WERI-Rb-1 (cell line): ENCODE results near the gene CHST7.

Experiments
- DNase-seq: peaks from one replicate; pipeline ENCODE4 v3.0.0-alpha.2; 2020
- H3K27ac ChIP-seq: fragments of 250-450 bp; sonication (Bioruptor Pico); 2 replicates; pipeline ENCODE4 v1.5.1; 2020; ENCODE audit warnings: mild to moderate bottlenecking, moderate library complexity
- H3K27me3 ChIP-seq: fragments of 250-450 bp; sonication (Bioruptor Pico); 2 replicates; pipeline ENCODE4 v1.5.1; 2021; ENCODE audit warnings: mild to moderate bottlenecking, low read depth, moderate library complexity; ENCODE audit not compliant: insufficient read depth, severe bottlenecking
- H3K36me3 ChIP-seq: fragments of 250-450 bp; sonication (Bioruptor Pico); 2 replicates; pipeline ENCODE4 v1.5.1; 2020; ENCODE audit warnings: mild to moderate bottlenecking, moderate library complexity
- H3K4me3 ChIP-seq: 2 replicates; pipeline ENCODE4 v1.5.1; 2011; ENCODE audit warnings: low read depth, mild to moderate bottlenecking, control low read depth, low read length
- H3K9me3 ChIP-seq: fragments of 250-450 bp; sonication (Bioruptor Pico); 2 replicates; pipeline ENCODE4 v1.5.1; 2021; ENCODE audit warnings: mild to moderate bottlenecking, moderate library complexity; ENCODE audit not compliant: severe bottlenecking
- TF ChIP-seq, protein P1 (sequence below): IDR thresholded peaks from 2 replicates; pipeline ENCODE4 v1.5.1; 2011; ENCODE audit warnings: low read depth, mild to moderate bottlenecking, control low read depth, inconsistent platforms, low read length

CHST7 gene

DNA sequence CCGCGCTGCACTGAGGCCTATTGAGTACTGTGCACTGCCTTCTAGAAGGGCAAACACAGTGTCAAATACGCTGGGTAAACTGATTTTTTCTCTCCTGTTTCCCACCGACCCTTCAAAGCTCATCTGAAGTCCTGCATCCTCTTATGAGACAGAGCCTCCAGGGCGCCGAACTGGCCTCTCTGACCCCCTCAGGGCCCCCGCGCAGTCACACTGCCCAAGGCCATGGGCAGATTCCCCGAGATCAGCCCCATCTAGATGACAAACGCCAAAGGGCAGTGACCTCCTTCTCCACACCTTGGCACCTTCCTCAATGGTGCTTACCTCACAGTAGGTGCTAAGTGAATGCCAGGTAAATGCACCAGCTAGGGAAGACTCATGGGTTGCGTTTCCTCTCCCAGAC is 34.4 kb downstream of the CHST7 start:
- TF ChIP-seq, protein P1, sequence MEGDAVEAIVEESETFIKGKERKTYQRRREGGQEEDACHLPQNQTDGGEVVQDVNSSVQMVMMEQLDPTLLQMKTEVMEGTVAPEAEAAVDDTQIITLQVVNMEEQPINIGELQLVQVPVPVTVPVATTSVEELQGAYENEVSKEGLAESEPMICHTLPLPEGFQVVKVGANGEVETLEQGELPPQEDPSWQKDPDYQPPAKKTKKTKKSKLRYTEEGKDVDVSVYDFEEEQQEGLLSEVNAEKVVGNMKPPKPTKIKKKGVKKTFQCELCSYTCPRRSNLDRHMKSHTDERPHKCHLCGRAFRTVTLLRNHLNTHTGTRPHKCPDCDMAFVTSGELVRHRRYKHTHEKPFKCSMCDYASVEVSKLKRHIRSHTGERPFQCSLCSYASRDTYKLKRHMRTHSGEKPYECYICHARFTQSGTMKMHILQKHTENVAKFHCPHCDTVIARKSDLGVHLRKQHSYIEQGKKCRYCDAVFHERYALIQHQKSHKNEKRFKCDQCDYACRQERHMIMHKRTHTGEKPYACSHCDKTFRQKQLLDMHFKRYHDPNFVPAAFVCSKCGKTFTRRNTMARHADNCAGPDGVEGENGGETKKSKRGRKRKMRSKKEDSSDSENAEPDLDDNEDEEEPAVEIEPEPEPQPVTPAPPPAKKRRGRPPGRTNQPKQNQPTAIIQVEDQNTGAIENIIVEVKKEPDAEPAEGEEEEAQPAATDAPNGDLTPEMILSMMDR: no peak
- H3K27ac ChIP-seq: no peak overlapping the region
- H3K36me3 ChIP-seq: no peaks in the 10 kb centered on the region
- DNase-seq: no peak
- no peak overlapping the region for H3K4me3 ChIP-seq
- no peaks in the 10 kb centered on the region for H3K27me3 ChIP-seq
- H3K9me3 ChIP-seq: no peaks in the 10 kb centered on the region

DNA sequence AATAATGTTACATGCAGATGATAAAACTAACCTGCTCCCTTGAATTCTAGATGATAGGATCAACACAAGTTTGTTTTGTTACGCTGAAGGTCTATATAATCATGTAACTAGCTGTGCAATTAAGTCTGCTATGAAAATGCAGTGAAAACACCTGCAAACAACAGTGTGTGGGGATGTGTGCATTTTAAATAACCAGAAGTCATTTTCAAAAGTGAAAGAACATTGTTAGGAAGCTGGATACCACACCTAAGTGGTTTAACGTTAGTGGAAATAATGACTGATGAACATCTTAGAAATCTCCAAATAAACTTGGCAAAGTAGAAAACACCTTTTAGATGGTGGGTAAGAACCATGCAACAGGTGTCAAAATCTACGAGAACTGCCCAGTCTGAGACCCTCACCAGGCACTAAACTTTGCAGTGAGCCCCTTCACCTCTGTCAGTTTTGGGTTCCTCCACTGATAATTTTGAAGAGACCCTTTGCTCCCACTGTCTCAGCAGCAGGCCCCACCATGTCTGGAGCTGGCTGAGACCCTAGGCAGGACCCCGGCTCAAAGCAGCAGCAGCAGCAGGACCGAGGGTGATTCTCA is 36.6 kb downstream of the CHST7 start:
- Histone ChIP-seq H3K27me3 (peaks cover 3% of the 10 kb centered on the region), H3K36me3 (no peaks in the 10 kb centered on the region), H3K4me3 (no peak overlapping the region), H3K27ac (no peak overlapping the region), H3K9me3 (no peaks in the 10 kb centered on the region)
- DNase-seq: no peak
- TF ChIP-seq, protein P1: no peak

DNA sequence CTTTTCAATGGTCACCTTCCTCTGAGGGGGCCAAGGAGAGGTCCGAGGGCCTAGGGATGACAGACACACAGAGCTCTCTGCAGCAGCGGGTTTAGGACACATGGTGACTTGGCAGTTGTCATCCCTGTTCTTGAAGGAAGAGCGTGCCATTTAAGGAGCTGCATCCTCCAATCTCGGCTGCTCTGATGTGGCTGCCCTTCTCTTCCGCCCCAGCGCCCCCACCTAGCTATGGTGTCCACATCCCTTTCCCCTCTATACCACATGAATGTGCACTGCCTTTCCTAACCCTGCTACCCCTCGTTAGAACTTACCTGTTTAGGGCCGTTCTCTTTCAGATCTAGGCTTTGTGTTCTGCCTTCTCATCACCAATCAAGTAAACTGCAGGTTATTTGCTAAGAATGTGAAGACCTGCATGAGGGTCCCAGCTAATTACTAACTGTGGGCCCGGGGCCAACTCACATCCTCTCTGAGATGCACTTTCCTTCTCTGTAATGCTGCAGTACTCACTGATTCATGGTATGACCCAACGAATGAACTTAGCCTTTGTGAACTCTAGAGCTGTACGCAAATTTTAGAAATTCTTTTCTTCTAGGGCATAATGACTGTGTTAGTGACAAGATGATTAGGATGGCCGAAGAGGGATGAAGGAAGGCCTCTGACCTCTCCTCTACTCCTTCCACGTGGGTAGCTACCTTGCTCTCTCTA is 38.2 kb downstream of the CHST7 start:
- Histone ChIP-seq H3K9me3 (no peaks in the 10 kb centered on the region), H3K36me3 (no peaks in the 10 kb centered on the region), H3K27ac (no peak overlapping the region), H3K27me3 (peaks cover 3% of the 10 kb centered on the region), H3K4me3 (no peak overlapping the region)
- TF ChIP-seq, protein P1: no peak
- no peak for DNase-seq

DNA sequence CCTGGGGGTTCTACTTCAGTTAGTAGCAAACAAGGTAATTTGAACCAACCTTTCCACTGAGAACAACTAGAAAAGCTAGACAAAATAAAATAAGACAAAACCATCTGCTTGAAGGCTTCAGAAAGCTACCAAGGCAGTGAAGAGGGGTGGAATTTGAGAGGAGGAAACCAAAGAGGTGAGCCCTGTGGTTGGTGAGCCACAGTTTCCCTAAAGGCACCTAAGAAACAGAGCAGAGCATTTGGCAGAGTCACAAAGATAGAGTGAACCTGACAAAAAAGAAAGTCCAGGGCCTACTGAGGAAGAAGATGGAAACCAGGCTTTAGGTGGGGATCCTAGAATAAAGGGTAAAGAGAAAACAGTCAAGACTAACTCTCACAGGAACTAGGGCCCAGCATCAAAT is 44.3 kb downstream of the CHST7 start:
- no peak for DNase-seq
- Histone ChIP-seq H3K9me3 (no peaks in the 10 kb centered on the region), H3K27me3 (peaks cover 3% of the 10 kb centered on the region), H3K4me3 (no peak overlapping the region), H3K27ac (no peak overlapping the region), H3K36me3 (no peaks in the 10 kb centered on the region)
- TF ChIP-seq, protein P1: no peak

DNA sequence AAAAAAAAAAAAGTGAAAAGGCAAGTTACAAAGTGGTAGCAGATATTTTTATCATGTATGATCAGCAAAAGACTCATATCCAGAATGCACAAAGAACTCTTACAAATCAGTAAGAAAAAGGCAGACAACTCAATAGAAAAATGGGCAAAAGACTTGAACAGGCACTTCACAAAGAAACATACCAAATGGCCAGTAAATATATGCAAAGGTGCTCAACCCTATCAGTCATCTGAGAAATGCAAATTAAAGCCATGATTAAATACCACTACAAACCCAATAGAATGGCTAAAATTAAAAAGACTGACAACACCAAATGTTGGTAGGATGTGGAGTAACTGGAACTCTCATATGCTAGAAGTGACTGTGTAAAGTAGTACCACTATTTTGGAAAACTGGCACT is 45.4 kb downstream of the CHST7 start:
- Histone ChIP-seq H3K9me3 (no peaks in the 10 kb centered on the region), H3K36me3 (no peaks in the 10 kb centered on the region), H3K27ac (no peak overlapping the region), H3K4me3 (no peak overlapping the region), H3K27me3 (no peaks in the 10 kb centered on the region)
- no peak for DNase-seq
- TF ChIP-seq, protein P1: no peak
